ACC112 (cell line): Measurements from ENCODE around the gene COMTD1.
"Not testable (repeated sequence)": the region's sequence is repeated elsewhere in the genome, so short reads cannot be mapped to it uniquely, and the experiment has no call there.

Experiments used
- H2AFZ ChIP-seq: fragments of 200-600 bp; sonication (generic); one replicate; pipeline ENCODE4 v1.6.0; 2017; ENCODE audit warnings: antibody characterized with exemption, low read length; ENCODE audit not compliant: unreplicated experiment
- H3K27ac ChIP-seq: fragments of 200-600 bp; sonication (generic); 2 replicates; pipeline ENCODE4 v1.5.1; 2014; ENCODE audit warnings: low read depth, mild to moderate bottlenecking, antibody characterized with exemption, low read length, moderate library complexity
- H3K27me3 ChIP-seq: fragments of 200-600 bp; sonication (generic); 2 replicates; pipeline ENCODE4 v1.6.1; 2014; ENCODE audit warnings: mild to moderate bottlenecking, antibody characterized with exemption, low read length, moderate library complexity, mixed read lengths; ENCODE audit not compliant: insufficient read depth
- H3K36me3 ChIP-seq: fragments of 200-600 bp; sonication (generic); 2 replicates; pipeline ENCODE4 v1.6.1; 2016; ENCODE audit warnings: mild to moderate bottlenecking, antibody characterized with exemption, low read length, moderate library complexity, mixed read lengths; ENCODE audit not compliant: insufficient read depth
- H3K4me1 ChIP-seq: fragments of 200-600 bp; sonication (generic); one replicate; pipeline ENCODE4 v1.6.1; 2016; ENCODE audit warnings: low read length, mixed read lengths; ENCODE audit not compliant: insufficient read depth, unreplicated experiment, control insufficient read depth
- H3K4me3 ChIP-seq: fragments of 200-600 bp; sonication (generic); 2 replicates; pipeline ENCODE4 v1.5.1; 2014; ENCODE audit warnings: mild to moderate bottlenecking, low read depth, low read length
- H3K79me2 ChIP-seq: fragments of 200-600 bp; sonication (generic); one replicate; pipeline ENCODE4 v1.6.0; 2016; ENCODE audit warnings: low read length; ENCODE audit not compliant: control insufficient read depth, unreplicated experiment, insufficient read depth

The COMTD1 gene

DNA sequence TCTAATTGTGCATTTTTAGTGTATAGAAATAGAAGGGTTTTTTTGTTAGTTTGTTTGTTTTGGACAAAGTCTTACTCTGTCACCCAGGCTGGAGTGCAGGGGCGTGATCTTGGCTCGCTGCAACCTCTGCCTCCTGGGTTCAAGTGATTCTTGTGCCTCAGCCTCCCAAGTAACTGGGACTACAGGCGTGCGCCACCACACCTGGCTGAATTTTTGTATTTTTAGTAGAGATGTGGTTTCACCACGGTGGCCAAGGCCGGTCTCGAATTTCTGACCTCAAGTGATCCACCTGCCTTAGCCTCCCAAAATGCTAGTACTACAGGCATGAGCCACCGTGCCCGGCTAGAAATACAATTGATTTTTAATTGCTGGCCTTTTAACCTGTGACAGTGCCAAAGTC is 47.2 kb downstream of the COMTD1 start:
- H3K27ac ChIP-seq, H3K4me3 ChIP-seq, H3K4me1 ChIP-seq, H3K36me3 ChIP-seq, H2AFZ ChIP-seq, H3K27me3 ChIP-seq, H3K79me2 ChIP-seq: not testable (repeated sequence)

DNA sequence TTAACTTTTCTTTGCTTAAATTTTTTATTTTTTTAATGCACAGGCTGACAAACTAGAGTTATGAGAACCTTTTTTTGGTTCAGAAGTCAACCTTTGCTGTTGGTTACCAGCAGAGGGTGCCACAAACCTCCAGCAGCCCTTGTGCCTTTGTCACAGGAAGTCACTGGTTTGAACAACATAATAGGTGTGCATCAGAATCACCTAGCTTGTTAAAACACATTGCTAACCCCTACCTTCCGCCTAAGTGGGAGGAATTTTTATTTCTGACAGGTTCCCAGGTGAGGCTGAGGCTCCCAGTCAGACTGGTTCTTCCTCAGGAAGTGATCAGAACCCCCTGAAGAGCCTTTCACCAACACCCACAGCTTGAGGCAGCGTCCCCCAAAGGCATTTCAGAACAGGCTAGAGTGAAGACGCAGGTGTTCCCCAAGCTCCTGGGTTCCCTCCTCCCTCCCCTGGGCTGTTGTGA is 47.8 kb downstream of the COMTD1 start:
- Histone ChIP-seq H2AFZ (no peak overlapping the region), H3K4me1 (peaks cover 6% of the 10 kb centered on the region), H3K36me3 (no peaks in the 10 kb centered on the region), H3K4me3 (no peak overlapping the region), H3K79me2 (no peaks in the 10 kb centered on the region), H3K27me3 (no peaks in the 10 kb centered on the region), H3K27ac (no peak overlapping the region)

DNA sequence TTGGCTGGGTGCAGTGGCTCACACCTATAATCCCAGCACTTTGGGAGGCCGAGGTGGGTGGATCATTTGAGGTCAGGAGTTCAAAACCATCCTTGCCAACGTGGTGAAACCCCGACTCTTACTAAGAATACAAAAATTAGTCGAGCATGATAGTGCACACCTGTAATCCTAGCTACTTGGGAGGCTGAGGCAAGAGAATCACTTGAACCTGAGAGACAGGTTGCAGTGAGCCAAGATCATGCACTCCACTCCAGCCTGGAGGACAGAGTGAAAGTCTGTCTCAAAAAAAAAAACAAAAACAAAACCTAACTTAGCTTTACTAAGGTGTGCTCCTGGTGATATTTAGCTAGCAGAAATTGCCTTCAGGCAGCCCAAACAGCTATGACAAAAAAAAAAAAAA is 49.4 kb downstream of the COMTD1 start:
- H3K4me3 ChIP-seq: no peak overlapping the region

More for the DNA sequence above, 49.4 kb downstream of the COMTD1 start:
- no peaks in the 10 kb centered on the region for H3K27me3 ChIP-seq
- H3K79me2 ChIP-seq: no peaks in the 10 kb centered on the region
- H3K36me3 ChIP-seq: no peaks in the 10 kb centered on the region
- no peaks in the 10 kb centered on the region for H3K4me1 ChIP-seq
- no peak overlapping the region for H2AFZ ChIP-seq
- no peak overlapping the region for H3K27ac ChIP-seq
